ENCODE results near the gene TCEAL5.
"Not testable (repeated sequence)": the region's sequence is repeated elsewhere in the genome, so short reads cannot be mapped to it uniquely, and the experiment has no call there.

The TCEAL5 gene

DNA sequence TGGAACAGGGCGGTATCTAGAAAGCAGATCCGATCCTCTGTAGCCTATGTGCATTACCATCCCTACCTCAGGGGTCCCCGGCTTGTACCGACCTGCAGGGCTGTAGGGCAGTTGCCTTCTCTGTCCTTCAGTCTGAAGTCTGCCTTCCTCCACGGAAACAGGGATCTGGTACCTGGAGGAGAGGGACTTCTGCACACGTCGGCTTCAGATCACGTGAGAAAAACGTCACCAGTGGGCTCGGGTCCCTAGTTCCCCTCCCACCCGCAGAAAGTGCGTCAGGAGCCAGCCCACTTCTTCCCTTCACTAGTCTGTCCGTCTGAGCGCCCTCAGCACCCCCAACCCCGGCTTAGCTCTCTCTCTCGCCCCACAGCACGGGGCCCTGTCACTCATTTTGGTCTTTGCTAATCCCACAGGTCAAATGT, at the start of gene TCEAL5:
Gene TCEAL5 (minus strand): TSS at position 170 of the 422 bp plus-strand sequence. CDS start 2,187 bp downstream, outside the sequence.
- DNase-seq (ENCODE audit: low spot score): no peak

GRCh38 chrX:103311399-103311780, 34.8 kb upstream of the TCEAL5 start:
- DNase-seq (ENCODE audit: low spot score): no peak

DNA sequence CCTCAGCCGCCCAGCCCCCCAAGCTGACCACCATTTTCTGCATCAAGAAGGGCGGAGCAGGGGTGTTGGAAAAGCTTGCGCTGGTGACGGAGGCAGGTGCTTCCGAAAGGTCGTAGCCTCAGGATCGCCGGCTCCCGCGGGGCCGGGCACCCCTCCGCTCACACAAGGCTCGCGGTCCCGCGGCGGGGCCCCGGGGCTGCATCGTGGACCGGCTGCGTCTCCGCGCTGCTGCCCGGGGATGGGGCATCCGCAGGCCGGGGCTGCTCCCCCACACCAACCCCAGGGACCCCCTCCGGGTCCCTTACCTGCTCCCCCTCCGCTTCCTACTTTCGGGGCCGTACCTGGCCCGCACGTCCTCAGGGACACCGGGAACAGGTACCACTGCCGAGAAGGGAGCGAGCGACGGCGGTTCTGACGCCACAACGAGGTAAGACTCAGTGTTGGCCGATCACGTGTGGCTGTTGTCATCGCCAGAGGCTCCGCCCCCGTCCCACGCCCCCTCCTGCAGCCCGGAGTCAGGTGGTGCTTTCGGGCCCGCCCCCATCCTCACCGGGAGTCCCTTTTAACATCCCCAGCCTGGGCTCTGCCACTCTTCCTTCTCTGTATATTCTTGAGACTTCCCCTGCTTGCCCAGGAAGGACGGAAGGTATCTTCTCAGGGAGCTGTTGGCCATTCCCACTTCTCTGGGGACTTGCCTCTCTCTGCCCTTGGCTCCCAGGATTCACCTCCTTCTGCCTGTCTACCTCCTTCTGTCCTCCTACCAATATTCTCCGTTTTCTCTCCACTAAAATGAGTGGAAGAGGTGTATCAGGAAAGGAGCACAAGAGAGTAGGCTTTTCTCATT, 34.2 kb upstream of the TCEAL5 start, which contains the start of gene BEX2:
Gene BEX2 (minus strand): TSS at position 436 of the 844 bp plus-strand sequence. CDS start 1,014 bp downstream, outside the sequence.
- DNase-seq (ENCODE audit: low spot score): no peak

GRCh38 chrX:103309860-103310554, 33.5 kb upstream of the TCEAL5 start:
- no peak for DNase-seq (ENCODE audit: low spot score)

- DNase-seq (ENCODE audit: low spot score): not testable (repeated sequence)
These were observed 29.1 kb upstream of the TCEAL5 start for GRCh38 chrX:103305666-103306065.

DNA sequence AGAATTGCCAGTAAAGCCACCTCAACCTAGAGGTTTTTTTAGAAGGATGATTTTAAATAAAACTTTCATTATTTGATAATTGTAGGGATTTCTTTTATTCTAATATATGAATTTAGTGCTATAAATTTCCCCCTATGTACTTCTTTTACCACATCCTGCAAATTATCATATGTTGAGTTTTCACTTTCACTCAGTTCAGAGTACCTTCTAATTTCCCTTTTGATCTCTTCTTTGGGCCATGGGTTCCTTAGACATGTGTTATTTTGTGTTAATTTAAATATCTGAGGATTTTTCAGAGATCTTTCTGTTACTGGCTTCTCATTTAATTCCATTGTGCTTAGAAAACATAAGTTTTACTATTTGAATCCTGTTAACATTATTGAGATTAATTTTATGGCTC, 28.2 kb upstream of the TCEAL5 start:
- DNase-seq (ENCODE audit: low spot score): no peak

GRCh38 chrX:103293118-103293517, 16.6 kb upstream of the TCEAL5 start:
- DNase-seq (ENCODE audit: low spot score): no peak

- no peak for DNase-seq (ENCODE audit: low spot score)
These were observed 3.1 kb upstream of the TCEAL5 start for GRCh38 chrX:103279624-103280023.

DNA sequence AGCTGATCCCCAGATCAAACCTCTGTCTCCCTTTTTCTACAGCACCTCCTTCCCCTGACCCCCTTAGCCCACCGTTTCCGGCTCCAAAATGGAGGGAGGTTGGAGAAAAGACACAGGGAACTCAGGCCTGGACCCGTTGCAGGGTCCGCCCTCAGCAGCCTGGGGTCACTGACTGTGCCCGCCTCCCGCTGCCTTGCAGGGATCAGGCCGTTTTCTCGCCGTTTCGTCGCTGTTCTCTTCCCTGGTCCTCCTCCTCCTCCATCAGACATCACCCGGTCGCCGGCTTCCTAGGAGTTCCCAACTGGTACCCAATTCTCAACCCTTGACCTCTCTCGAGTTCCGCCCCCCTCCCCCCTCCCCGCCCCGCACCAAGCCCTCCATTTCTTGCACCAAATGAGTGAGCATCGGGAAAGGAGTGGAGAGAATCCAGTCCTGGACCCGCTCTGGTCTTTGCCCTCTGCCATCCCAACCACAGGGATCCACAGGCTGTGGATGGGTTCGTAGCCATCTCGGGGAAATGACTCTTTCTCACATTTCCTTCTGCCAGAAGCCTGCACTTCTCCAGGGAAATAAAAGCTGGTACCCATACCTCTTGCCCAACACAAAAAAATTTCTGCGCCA, 493 bp downstream of the TCEAL5 start:
- DNase-seq (ENCODE audit: low spot score): no peak

GRCh38 chrX:103274284-103274683, 2.3 kb downstream of the TCEAL5 start:
- no peak for DNase-seq (ENCODE audit: low spot score)

- no peak for DNase-seq (ENCODE audit: low spot score)
These were observed 18.3 kb downstream of the TCEAL5 start for GRCh38 chrX:103258275-103258674.

DNA sequence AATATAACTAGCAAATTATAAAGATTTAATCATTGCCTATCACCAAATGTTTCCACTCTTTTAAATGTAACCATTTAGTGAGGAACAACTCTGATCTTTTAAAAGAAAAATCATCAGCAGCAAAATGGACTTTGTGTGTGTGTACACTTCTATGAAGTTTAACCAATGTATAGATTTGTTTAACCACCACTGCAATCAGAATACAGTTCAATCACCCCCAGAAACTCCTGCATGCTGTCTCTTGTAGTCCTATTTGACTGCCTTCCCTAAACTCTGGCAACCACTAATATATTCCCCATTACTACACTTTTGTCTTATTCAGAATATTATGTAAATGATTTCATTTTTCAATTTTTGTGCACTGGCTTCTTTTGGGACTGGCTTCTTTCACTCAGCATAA, 19.9 kb downstream of the TCEAL5 start:
- no peak for DNase-seq (ENCODE audit: low spot score)

DNA sequence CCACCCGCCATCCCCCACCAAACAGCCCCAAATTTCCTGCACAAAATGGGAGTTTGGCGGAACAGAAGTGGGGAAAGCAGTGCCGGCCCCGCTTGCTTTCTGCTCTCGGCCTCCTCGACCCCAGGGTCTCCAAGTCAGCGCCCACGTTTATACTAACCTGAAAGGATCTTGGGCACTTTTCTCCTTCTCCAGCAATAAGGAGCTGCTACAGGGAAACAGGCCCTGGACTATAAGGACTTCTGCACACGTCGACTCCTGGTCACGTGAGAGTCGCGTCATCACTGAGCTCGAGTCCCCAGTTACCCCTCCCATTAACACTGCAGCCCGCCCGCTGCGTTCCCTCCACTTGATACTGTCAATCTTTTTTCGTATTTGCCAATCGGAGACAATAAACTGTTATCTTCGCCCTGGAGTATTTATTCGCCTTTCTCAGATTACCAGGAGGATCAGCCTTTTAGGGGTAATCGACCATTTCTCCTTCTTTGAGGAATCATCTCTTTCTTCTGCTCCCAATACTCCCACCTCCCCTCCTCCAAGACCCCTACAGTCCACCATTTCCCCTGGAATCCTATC, 21.5 kb downstream of the TCEAL5 start, which contains the start of gene TCEAL8:
Gene TCEAL8 (minus strand): TSS at position 235 of the 573 bp plus-strand sequence. CDS start 1,176 bp downstream, outside the sequence.
- DNase-seq (ENCODE audit: low spot score): peak; percentile 51

GRCh38 chrX:103254171-103254824, 22.3 kb downstream of the TCEAL5 start:
- DNase-seq (ENCODE audit: low spot score): peak; percentile 7

GRCh38 chrX:103253608-103254007, 22.9 kb downstream of the TCEAL5 start:
- peak; percentile 7 for DNase-seq (ENCODE audit: low spot score)

DNA sequence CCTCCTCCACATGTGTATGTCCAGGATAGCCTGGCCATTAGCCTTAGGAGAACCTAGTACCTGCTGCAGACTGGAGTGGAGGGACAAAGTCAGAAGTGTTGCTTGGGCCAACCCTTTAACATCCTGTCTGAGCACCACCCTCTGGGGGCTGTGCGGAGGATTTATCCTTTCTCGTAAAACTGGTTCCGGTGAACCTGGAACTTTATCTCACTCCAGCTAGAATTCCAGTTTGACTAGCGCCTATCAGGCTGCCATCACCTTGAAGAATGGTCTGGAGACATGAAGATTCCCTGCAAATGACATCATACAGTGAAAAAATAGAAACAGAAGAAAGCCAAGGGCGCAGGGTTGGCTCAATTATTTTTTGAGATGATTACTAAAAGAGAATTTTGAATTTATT, 25.6 kb downstream of the TCEAL5 start:
- DNase-seq (ENCODE audit: low spot score): no peak

DNA sequence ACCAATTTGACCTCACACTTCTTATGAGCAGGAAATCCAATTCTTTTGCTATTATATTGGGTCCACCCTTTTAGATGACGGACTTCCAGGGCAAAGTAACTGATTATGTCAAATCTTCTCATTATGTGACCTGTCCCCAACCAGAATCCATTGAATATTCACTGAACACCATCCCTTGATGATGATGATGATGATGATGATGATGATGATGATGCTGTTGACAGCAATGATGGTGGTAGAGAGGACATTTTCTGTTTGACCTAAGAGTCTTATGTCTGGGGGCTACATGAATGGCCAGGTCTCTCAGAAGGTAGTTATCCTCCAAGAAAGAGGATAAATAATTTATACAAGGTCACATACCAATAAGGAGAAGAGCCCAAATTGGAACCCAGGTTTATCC, 26.7 kb downstream of the TCEAL5 start:
- DNase-seq (ENCODE audit: low spot score): no peak

DNA sequence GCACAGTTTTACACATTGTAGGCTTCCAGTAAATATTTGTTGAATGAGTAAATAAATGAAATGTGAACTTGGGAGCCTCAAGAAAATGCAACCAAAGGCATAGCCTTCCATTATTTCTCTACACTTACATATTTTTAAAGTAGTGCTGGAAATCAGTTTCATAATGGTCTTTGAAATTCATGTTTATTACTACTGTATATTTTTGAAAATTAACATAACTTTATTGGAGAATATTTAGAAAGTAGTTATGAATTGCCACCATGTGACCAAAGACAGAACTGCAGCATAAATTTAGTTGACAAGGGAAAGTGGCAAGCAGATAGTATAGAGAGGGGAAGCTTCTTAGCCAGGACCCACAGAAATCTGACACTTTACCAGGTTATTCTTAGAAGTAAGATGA, 28.0 kb downstream of the TCEAL5 start:
- DNase-seq (ENCODE audit: low spot score): no peak

DNA sequence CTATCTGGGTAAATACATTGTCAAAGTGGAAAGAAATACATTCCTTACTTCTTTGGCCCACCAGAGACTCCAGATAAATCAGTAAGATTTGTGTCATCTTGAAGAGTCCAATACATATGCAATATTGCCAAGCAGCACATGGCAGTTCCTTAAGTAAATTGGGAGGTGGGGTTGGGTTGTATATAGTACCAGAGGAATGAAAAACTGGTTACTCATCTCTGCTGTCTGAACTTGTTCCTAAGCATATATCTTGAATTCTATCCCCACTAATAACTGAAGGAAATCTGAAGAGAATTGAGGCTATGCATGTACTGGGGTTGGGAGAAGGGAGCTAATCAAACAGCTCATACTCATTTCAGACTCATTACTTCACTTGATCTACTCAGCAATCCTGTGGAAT, 36.4 kb downstream of the TCEAL5 start:
- DNase-seq (ENCODE audit: low spot score): no peak

- DNase-seq (ENCODE audit: low spot score): no peak
These were observed 40.3 kb downstream of the TCEAL5 start for GRCh38 chrX:103236296-103236695.

DNA sequence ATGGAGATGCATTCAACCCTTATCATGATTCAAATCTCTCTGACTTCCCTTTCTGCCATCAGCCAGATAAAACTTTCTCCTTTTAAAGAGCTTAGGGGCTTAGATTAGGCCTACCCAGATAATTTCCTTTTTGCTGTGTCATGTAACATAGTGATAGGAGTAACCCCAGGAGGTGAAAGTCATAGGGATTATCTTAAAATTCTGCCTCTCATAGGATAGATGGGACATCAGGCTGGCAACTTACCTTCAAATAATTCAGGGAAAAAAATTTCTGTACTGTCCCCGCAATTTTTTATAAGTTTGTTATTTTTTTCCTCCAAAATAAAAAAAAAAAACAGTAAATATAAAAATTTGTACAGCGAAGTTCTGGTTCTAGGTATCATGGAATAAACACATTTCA, 40.9 kb downstream of the TCEAL5 start:
- not testable (repeated sequence) for DNase-seq (ENCODE audit: low spot score)

- DNase-seq (ENCODE audit: low spot score): no peak
These were observed 41.7 kb downstream of the TCEAL5 start for GRCh38 chrX:103234869-103235268.
